ENCODE results near the gene AMH. TPM values are rescaled to one million over a fixed set of nuclear protein-coding genes. Genes with fewer than 3 reads are reported as not detected.

AMH gene
- total RNA-seq, 2 donors from 2014 or later, result 0.46 to 160 TPM

GRCh38 chr19:2283835-2284507 is 34.8 kb downstream of the AMH start:
- Histone ChIP-seq H3K9me3 (no peaks in the 10 kb centered on the region), H3K36me3 (no peaks in the 10 kb centered on the region), H3K27me3 (replicated peaks; ENCODE audit: insufficient read depth) (peaks cover 5% of the 10 kb centered on the region), H3K4me3 (no peak overlapping the region), H3K4me1 (replicated peaks) (peaks cover 5% of the 10 kb centered on the region), H3K27ac (no peak overlapping the region)
- no peak for TF ChIP-seq POLR2A (IDR thresholded peaks at IDR 0.05)
- no peak for DNase-seq (ENCODE audit: low spot score)
- WGBS, result 95% methylated on average over 8 of the region's 8 CpGs
- intact Hi-C loops (cut with DNase I), result no loop called here

DNA sequence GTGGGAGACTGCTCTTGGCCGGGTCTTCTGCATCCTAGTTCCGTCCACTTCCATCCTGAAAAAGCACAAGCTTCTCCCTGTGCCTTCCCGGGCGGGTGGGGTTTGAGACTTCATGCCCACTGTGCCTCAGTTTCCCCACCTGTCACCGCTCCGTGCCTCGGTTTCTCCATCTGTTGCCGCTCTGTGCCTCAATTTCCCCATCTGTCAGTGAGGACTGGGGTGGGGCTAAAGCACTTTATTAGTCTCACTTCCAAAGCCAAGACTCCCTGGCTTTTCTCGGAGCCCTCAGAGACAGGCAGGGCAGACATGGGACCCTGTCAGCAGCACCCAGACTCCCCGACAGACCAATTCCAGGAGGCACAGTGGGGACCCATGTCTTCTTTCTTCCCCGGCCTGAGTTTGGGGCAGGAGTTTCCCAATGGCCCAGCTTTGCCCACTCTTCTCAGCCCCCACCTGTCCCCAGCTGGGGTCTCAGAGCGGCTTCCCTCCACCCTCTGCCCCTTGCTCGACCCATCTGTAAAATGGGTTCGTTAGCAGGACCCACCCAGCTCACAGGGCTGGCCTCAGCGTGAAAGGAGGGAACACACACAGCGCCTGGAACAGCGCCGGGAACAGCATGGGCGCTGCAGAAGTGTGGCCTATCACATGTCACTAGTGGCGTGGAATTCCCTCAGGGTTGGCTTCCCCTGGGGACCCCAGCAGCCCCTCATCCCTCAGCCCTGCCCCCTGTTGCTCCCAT is 37.4 kb downstream of the AMH start:
- WGBS, result 89% methylated on average over 20 of the region's 20 CpGs
- no peak for DNase-seq (ENCODE audit: low spot score)
- peaks cover 11% of the 10 kb centered on the region for H3K27me3 ChIP-seq (replicated peaks; ENCODE audit: insufficient read depth)
- TF ChIP-seq POLR2AphosphoS5 (IDR thresholded peaks at IDR 0.05), result no peak
- H3K4me3 ChIP-seq, result no peak overlapping the region
- H3K27ac ChIP-seq, result no peak overlapping the region
- H3K9me3 ChIP-seq, result no peaks in the 10 kb centered on the region
- H3K4me1 ChIP-seq (replicated peaks), result peaks cover 26% of the 10 kb centered on the region
- intact Hi-C loops (cut with DNase I), result no loop called here
- H3K36me3 ChIP-seq, result no peaks in the 10 kb centered on the region

DNA sequence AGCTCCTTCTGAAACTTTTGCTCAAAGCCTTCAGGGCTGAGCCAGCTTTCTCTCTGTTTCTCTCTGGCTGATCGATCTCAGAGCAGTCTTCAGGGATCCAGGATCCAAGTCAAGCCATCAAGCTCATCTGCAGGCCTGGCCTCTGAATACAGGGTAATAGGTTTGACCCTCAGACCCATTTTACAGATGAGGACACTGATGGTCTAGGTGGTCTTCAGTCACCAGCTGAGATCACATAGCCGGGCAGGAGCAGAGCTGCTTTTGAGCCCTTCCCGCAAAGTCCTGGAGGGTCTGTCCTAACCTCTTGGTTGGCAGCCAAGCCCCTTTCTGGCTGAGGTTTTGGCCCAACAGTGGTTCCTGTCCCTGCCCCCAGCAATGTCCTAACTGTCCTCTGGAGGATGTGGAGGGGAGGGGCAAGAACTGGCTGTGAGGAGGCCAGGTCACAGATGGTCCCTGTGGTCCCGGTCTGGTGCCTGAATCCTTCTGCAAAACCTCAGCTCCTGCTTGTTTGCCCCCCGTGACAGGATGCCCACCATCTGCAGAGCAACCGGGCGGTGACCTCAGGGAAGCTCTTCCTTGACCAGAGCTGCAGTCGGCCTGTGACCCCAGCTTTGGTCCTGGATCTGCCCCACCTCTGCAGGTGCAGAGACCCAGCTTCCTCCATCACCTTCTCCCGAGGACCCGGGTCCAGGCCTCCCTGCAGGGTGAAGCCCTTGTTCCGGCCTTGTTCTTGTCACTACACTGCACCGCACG is 38.6 kb downstream of the AMH start:
- no peak for DNase-seq (ENCODE audit: low spot score)
- TF ChIP-seq POLR2A (IDR thresholded peaks at IDR 0.05) (no peak), POLR2AphosphoS5 (IDR thresholded peaks at IDR 0.05) (no peak)
- TF ChIP-seq, protein P1, sequence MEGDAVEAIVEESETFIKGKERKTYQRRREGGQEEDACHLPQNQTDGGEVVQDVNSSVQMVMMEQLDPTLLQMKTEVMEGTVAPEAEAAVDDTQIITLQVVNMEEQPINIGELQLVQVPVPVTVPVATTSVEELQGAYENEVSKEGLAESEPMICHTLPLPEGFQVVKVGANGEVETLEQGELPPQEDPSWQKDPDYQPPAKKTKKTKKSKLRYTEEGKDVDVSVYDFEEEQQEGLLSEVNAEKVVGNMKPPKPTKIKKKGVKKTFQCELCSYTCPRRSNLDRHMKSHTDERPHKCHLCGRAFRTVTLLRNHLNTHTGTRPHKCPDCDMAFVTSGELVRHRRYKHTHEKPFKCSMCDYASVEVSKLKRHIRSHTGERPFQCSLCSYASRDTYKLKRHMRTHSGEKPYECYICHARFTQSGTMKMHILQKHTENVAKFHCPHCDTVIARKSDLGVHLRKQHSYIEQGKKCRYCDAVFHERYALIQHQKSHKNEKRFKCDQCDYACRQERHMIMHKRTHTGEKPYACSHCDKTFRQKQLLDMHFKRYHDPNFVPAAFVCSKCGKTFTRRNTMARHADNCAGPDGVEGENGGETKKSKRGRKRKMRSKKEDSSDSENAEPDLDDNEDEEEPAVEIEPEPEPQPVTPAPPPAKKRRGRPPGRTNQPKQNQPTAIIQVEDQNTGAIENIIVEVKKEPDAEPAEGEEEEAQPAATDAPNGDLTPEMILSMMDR (IDR thresholded peaks at IDR 0.05), result no peak
- WGBS, result 87% methylated on average over 12 of the region's 13 CpGs
- H3K27ac ChIP-seq, result no peak overlapping the region
- H3K4me3 ChIP-seq, result no peak overlapping the region
- H3K36me3 ChIP-seq, result no peaks in the 10 kb centered on the region
- H3K27me3 ChIP-seq (replicated peaks; ENCODE audit: insufficient read depth), result peaks cover 11% of the 10 kb centered on the region
- H3K9me3 ChIP-seq, result no peaks in the 10 kb centered on the region
- peaks cover 20% of the 10 kb centered on the region for H3K4me1 ChIP-seq (replicated peaks)
- intact Hi-C loops (cut with DNase I), result no loop called here

GRCh38 chr19:2288338-2288817 is 39.3 kb downstream of the AMH start:
- intact Hi-C loops (cut with DNase I), result no loop called here
- H3K27me3 ChIP-seq (replicated peaks; ENCODE audit: insufficient read depth), result peaks cover 13% of the 10 kb centered on the region
- 92% methylated on average over 14 of the region's 17 CpGs for WGBS

DNA sequence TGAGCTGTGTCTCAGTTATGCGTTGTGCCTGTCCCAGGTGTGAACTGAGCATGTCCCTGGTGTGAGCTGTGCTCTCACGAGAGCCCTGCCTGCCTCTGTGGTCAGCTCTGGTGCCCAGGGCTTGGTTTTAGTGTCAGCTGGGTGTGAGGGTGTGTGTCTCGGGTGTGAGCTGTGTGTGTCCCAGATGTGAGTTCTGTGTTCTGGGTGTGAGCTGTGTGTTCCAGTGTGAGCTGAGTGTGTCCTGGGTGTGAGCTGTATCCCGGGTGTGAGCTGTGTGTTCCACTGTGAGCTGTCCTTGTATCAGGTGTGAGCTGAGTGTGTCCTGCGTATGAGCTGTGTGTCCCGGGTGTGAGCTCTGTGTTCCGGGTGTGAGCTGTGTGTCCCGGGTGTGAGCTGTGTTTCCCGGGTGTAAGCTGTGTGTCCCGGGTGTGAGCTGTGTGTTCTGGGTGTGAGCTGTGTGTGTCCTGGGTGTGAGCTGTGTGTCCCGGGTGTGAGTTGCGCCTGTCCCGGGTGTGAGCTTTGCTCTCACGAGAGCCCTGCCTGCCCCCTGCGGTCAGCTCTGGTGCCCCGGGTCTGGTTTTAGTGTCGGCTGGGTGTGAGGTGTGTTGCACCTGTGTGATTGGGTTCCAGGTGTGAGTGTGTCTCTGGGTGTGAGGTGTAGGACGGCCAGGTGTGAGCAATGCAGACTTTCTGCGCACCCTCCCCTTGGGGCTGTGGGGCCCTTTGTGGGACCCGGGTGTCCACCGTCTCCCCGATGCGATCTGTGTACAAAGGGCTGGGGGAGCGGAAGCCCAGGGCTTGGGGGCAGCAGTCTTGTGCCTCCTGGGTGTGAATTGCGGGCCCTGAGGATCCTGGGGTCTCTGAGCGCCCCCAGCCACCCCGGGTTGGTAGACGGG is 39.9 kb downstream of the AMH start:
- no peak for DNase-seq (ENCODE audit: low spot score)
- H3K4me1 ChIP-seq (replicated peaks), result peaks cover 20% of the 10 kb centered on the region
- WGBS, result 60% methylated on average over 27 of the region's 28 CpGs
- H3K27ac ChIP-seq, result no peak overlapping the region
- no peaks in the 10 kb centered on the region for H3K9me3 ChIP-seq
- H3K4me3 ChIP-seq, result no peak overlapping the region
- intact Hi-C loops (cut with DNase I), result no loop called here
- TF ChIP-seq POLR2AphosphoS5 (IDR thresholded peaks at IDR 0.05), result no peak
- TF ChIP-seq, protein P1 (IDR thresholded peaks at IDR 0.05), result no peak
- no peak for TF ChIP-seq POLR2A (IDR thresholded peaks at IDR 0.05)
- H3K36me3 ChIP-seq, result no peaks in the 10 kb centered on the region
- H3K27me3 ChIP-seq (replicated peaks; ENCODE audit: insufficient read depth), result peaks cover 13% of the 10 kb centered on the region

More at GRCh38 chr19:2288338-2288817, 39.3 kb downstream of the AMH start:
- H3K36me3 ChIP-seq, result no peaks in the 10 kb centered on the region
- H3K9me3 ChIP-seq, result no peaks in the 10 kb centered on the region
- no peak overlapping the region for H3K27ac ChIP-seq
- no peak overlapping the region for H3K4me3 ChIP-seq
- DNase-seq (ENCODE audit: low spot score), result no peak
- peaks cover 20% of the 10 kb centered on the region for H3K4me1 ChIP-seq (replicated peaks)
- no peak for TF ChIP-seq POLR2A (IDR thresholded peaks at IDR 0.05)
- TF ChIP-seq, protein P1 (IDR thresholded peaks at IDR 0.05), result no peak
- TF ChIP-seq POLR2AphosphoS5 (IDR thresholded peaks at IDR 0.05), result no peak
